Fibroblast of villous mesenchyme (primary cell): Measurements from ENCODE around the gene MMP20. TPM values are rescaled to one million over a fixed set of nuclear protein-coding genes. Genes with fewer than 3 reads are reported as not detected.

Experiments used
- DNase-seq: peaks from one replicate; pipeline ENCODE4 v3.0.0-alpha.2; 2010; ENCODE audit warnings: low read depth
- H3K4me3 ChIP-seq: 2 replicates; pipeline ENCODE4 v1.5.1; 2011; ENCODE audit warnings: low read depth, mild to moderate bottlenecking, low read length
- total RNA-seq: library from RNA; depleted of rRNA; stranded (reverse); fragments of >200 nt; gene quantifications from 2 replicates; pipeline ENCODE4 v1.2.3, GENCODE V29; 2012
- TF ChIP-seq, protein P1 (sequence below): IDR thresholded peaks from 2 replicates; pipeline ENCODE4 v1.5.1; 2012; ENCODE audit warnings: low read depth, mild to moderate bottlenecking, low read length; ENCODE audit not compliant: insufficient read depth

Gene MMP20
- total RNA-seq, 1 donor = not detected

DNA sequence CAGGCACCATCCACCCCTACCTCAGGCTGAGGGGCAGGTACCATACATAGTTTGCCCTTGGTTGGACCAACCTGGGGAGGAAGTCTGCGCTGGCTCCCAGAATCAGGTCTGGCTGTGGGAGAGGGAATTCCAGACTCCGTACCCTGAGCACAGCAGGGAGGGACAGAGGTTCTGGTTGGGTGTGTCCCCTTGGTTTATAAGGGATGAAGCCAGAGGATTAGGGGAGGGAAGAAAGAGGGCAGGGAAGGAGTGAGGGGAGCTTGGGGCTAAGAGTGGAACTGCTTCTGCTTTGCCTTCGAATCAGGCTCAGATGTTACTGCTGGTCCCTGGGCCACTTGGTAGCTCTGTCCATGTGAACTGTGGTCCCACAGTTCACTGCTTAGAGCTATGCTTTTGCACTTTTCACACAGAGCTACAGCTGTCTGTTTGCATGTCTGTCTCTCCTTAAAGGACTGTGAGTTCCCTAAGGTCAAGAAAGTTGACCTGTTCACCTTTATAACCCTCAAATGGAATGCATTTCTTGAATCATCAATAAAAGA lies 9.2 kb downstream of the MMP20 start:
- no peak overlapping the region for H3K4me3 ChIP-seq
- TF ChIP-seq, protein P1, sequence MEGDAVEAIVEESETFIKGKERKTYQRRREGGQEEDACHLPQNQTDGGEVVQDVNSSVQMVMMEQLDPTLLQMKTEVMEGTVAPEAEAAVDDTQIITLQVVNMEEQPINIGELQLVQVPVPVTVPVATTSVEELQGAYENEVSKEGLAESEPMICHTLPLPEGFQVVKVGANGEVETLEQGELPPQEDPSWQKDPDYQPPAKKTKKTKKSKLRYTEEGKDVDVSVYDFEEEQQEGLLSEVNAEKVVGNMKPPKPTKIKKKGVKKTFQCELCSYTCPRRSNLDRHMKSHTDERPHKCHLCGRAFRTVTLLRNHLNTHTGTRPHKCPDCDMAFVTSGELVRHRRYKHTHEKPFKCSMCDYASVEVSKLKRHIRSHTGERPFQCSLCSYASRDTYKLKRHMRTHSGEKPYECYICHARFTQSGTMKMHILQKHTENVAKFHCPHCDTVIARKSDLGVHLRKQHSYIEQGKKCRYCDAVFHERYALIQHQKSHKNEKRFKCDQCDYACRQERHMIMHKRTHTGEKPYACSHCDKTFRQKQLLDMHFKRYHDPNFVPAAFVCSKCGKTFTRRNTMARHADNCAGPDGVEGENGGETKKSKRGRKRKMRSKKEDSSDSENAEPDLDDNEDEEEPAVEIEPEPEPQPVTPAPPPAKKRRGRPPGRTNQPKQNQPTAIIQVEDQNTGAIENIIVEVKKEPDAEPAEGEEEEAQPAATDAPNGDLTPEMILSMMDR = no peak
- DNase-seq = no peak

DNA sequence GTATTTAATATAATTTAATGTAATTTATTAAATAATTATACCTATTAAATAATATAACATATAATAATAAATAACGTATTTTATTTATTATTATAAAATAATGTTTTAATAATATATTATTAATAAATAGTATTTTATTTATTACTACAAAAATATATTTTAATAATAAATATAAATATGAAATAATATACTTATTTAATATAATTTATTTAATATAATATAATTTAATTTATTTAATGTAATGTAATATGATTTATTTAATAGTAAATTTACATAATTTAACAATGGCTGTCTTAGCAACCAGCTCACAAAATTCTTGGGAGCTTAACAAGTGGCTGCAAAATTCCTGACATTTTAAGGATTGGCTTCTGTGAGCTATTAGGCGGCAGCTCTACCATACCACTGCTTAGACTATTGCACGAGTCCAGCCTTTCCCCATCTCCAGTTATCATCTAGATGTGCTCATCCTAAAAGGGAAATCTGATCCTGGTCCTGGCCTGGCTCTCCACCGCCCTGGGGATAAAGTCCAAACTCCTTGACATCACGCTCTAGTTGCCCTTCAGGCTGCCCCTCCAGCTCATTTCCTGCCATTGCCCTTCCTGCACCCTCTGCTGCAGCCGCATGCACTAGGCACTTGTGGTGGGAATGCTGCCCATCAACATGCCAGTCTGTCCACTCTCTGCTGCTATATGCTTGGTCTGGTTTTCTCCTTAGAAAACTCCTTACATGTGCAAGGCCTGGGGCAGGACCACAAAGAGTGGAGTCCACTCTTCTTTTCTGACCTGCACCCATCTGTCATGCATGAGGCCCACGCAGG lies 9.8 kb downstream of the MMP20 start:
- TF ChIP-seq, protein P1 = no peak
- H3K4me3 ChIP-seq = no peak overlapping the region
- DNase-seq = no peak

DNA sequence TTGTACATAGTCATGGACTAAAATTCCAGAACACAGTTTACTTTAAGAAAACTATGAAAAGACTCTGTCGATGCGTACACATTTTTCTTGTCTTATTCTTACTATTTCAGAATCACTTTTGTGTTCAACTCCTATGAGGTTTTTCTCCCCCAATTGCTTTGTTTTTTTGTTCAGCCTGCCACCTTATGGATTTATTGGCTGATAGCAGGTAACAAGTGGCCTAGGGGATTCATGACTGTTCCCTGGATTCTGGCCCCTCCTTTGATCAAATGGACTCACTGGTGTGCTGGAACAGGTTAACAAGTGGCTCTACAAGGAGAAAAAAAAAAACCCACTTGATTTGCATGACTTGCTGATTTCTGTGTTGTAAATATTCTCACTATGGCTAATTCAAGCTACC lies 10.6 kb downstream of the MMP20 start:
- TF ChIP-seq, protein P1 = no peak
- no peak overlapping the region for H3K4me3 ChIP-seq
- DNase-seq = no peak

DNA sequence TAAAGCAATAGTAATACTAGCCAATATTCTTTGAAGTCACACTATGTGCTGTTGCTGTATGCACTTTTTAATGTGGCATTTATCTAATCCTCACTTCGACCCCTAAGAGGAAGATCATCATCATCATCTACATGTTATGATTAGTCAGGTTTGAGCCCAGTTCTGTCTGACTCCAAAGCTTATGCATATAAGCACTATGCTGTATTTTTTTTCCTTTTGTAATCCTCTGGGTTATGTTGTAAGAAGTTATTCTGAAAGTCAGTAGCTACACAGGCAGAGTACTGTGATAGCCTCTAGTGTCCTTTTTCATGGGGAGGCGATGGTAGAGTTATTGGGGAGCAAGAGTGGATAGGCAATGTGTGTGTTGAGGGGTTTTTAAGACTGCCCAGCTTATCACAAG lies 11.1 kb downstream of the MMP20 start:
- TF ChIP-seq, protein P1 = no peak
- no peak overlapping the region for H3K4me3 ChIP-seq
- no peak for DNase-seq

DNA sequence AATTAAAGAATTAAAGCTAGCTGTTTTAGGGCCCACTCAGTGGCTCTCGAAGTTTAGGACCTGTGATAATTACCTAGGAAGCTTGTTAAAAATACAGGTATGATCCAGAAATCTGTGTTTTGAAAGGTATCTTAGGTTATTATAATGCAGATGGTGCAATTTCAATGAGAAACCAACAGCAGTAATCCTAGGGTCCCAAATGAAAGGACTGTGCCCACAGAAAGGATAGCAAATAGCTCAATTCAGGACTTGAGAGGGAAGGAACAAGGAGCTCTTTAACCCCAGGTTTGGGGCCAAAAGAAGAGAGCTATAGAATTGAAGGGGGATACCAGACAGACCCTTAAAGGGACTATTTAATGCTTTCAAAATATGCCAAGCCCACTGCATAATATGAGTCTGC lies 11.7 kb downstream of the MMP20 start:
- TF ChIP-seq, protein P1 = no peak
- H3K4me3 ChIP-seq = no peak overlapping the region
- no peak for DNase-seq

DNA sequence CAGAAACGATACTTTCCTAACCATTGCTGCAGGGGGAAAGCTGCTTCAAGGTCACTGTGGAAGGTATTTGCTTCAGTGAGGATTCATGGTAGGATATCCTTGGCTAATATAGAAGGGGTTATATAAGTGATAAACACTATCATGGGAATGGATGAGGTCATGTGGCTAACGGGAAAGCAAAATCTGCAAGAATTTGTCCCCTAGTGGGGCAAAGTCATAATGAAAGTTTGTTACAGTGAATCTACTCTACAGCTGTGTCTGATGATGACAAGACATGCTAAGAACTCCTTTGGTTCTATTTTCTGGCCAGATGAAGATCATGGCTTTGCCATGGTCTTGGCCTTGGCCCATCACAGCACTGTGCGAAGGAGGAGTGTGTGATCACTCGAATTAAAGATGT lies 13.8 kb downstream of the MMP20 start:
- no peak overlapping the region for H3K4me3 ChIP-seq
- TF ChIP-seq, protein P1 = no peak
- no peak for DNase-seq

DNA sequence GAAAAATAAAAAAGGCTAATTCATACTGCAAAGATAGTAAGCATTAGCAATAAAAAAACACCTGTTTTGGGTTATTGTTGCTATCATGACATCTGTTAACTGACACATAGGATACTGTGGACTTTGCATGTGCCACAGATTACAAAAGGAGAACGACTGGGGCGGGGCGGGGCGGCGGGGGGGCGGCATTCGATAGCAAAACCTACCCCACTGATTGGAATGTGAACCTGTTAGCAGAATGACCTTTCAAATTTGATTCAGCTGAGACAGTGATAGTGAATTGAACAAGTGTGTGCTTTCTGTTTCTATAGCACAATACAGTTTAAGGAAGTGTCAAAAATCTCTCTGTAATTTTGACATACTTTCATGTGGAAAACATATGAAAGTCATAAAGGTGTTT lies 14.9 kb downstream of the MMP20 start:
- TF ChIP-seq, protein P1 = no peak
- no peak overlapping the region for H3K4me3 ChIP-seq
- DNase-seq = no peak
